GM21825 (cell line): ENCODE measurements around the gene CERS6.

Experiments
- ATAC-seq: cut with Tn5 transposase; IDR thresholded peaks from one replicate; pipeline ENCODE4 v1.9.1; 2021; ENCODE audit warnings: mild to moderate bottlenecking, moderate library complexity; ENCODE audit not compliant: unreplicated experiment

The CERS6 gene

DNA sequence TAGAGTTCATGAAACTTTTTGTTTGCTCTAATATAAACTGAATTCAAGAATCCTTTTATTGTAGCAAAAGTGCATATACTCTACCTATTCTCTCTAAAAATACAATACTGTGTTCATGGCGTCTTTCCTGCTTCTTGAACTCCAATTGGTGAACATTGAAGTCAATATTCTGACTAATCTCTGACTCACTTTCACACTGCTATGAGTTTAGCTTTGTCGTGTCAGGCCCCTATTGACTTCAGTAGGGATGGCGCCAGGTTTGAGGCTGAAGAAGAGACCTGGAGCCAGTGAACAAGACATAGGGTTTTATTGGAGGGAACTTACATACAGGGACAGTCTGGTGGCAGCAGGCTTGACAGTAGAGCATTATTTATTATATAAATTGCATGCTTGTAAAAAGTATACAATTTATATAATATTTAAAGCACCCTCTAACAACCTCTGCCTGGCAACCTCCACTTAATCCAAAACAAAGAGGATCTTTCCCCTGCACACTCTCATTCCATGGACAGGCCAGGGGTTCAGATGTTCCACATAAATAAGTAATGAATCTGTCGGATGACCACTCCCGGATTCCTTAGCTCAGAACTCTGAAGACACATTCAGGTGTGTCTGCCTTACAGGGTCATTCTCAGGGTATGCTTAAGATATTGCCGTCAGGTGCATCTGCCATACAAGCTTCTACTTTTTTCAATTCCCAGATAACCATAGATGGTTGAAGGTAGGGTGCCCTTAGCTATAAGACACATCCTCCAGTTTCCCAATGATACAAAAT, 141.0 kb downstream of the CERS6 start:
- ATAC-seq: no peak

DNA sequence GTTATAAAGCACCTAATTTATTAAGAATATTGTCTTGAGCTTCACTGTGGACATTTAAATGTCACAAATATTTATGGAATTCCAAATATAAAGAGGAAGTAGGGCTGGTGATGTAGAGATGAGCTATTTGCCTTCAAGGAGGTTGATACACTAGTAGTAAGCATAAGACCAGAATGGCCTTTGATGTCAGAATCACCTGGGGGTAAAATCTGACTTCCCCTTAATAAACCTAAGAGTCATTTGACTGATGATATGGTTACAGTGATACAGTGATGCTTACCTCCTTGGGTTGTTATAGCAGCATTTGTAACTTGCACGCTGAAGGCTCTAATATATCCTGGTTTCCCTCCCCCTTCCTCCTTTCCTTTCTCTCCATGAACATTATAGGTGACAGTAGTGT, 143.7 kb downstream of the CERS6 start:
- ATAC-seq: no peak

DNA sequence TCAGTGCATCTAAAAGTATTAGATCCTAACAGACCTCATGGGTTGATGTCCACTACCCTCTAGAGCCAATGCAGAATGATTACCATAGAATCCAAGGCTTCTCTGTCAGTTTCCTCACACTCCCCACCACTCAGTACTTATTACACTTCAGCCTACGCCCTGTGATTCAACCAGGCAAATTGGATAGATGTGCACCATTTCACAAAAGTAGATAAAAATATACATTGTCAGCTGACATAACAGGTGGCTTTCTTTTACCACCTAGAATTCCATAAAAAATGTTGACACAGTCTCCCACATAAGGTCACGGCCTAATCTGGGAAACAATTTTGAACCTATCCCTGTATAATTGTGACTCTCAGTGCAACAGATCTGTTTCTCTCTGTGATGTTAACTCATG, 144.9 kb downstream of the CERS6 start:
- no peak for ATAC-seq

DNA sequence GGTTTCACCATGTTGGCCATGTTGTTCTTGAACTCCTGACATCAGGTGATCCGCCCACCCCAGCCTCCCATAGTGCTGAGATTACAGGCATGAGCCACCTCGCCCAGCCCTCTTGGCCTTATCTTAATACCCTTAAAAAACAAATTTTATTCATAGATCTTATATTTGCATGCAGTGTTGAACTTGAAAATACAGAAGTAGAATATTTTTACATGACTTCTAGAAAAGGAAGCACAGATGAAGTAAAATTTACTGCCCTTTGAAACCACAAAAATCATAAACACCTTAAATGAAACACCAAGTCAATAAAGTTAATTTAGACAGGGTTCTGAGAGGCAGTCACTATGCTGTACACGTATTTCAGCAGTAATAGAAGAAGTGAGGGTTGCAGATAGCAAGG, 145.7 kb downstream of the CERS6 start:
- peak; percentile 50 for ATAC-seq

DNA sequence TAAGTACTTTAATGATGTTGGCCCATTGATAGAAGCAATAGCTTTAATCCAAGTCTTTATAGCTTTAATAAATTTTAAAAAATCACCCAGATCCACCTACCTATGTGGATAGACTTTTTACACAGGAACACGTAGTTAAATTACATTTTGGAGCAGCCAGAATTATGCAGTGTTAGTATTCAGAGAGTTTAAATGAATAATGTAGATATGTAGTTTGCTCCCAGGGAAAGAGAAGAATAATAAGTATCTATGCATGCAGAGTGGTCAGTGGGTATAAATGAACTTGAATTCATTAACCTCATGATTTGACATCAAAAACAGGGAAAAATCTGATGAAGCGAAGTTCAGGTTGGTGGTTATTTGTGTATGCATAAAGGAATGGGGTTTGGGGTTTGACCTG, 146.3 kb downstream of the CERS6 start:
- no peak for ATAC-seq

DNA sequence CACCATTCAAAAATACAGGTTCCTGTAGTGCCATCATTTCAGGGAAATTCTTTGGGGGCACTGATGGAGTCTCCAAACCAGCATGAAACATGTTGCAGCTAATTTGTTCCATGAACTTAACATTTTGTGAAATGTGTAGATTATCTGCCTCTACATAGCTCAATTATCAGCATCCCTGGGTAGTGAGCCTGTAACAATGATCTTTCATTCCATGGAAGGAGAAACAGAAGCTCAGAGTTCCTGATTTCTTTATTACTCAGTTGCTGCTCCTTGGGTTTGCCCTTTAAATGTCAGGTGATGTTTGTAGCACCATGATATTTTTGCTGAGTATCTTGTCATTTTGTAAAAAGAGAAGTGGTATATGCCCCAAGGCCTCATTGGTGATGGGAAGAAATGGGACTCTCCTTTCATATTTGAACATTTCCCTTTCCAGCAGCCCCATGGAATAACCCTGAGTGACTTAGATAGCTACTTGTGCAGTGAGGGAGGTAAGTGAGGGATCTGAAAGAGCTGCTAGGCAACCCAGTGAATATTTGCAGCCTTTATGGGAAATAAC, 146.9 kb downstream of the CERS6 start:
- ATAC-seq: no peak

DNA sequence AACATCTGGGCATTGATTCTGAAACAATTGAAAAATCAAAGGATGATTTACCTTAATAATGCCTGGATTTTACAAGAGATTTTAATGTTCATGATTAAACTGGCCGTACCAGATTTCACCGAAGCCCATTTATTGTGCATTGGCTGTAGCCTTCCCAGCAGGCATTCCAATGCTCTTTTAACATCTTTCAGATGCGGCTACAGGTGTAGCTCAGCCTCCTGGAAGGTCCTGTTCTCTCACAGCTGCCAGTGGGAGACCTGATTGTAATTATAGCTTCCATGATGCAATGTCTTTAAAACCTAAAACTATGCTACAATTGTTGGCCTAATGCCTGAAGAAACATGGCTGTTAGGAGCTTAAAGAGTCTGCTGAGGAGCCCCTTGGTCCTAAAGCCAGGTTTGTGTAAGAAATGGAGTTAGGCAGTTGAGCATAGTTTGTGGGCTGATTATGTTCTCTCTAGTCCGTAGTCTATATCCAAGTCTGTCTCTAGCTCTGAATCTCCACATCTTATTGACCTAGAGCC, 147.4 kb downstream of the CERS6 start:
- no peak for ATAC-seq

DNA sequence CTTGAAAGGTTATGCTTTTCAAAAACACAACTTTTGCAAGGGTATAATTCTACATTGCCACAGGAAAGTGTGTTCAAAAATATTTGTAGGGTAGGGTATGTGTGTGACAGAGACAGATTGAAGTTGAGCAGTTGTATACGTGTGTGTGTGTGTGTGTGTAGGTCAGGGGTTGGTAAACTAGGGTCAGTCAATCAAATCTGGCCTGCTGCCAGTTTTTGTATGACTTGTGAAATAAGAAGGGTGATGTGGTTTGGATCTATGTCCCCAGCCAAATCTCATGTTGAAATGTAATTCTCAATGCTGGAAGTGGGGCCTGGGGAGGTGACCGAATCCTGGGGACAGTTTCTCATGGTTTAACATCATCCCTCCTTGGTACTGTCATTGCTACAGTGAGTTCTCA, 148.2 kb downstream of the CERS6 start:
- ATAC-seq: no peak

DNA sequence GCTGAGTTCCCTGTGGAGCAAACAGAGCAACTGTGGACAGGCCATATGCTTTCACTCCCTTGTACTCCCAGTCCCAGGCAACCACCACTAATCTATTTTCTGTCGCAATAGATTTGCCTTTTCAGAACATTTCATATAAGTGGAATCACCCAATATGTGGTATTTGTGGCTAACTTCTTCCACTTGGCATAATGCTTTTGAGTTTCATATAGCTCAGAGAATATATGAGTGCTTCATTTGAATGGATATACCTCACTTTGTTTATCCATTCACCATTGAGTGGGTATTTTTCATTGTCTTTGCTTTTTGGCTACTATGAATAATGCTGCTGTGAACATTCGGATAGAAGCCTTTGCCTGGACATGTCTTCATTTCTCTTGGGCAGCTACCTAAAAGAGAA, 151.9 kb downstream of the CERS6 start:
- no peak for ATAC-seq

DNA sequence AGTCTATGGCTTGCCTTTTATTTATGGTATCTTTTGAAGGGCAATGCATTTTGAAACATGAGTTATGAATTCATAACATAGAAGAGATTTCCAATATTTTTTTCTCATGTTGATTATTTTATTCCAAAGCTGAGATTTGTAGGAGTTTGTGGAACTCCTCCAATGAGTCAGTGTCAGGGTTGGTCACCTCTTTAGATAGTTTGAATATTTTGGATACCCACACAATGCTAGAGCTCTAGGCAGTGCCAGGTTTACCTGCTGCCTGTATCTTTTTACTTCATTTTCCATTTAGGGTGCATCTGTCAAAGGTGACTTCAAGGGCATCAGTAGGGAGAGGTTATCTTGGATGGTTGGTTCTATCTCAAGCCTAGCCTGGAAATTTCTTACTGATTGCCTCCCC, 152.7 kb downstream of the CERS6 start:
- no peak for ATAC-seq

DNA sequence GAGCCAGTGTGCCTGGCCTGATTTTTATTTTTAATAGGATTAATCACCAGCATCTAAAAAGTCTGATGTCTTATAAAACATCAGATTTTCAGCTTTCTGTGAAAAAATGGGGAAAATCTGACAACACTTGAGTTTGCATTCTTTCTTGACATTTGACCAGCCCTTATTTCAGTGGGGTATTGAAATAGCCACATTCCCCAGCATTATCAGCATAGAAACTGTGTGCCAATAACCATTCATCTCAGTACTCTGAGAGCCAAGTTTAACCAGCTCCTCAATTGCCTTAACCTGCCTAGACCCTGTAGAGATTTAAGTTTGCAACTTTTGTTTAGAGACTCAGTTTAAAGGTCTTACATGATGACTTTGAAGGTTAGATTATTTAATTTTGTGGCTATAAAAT, 155.0 kb downstream of the CERS6 start:
- ATAC-seq: no peak

DNA sequence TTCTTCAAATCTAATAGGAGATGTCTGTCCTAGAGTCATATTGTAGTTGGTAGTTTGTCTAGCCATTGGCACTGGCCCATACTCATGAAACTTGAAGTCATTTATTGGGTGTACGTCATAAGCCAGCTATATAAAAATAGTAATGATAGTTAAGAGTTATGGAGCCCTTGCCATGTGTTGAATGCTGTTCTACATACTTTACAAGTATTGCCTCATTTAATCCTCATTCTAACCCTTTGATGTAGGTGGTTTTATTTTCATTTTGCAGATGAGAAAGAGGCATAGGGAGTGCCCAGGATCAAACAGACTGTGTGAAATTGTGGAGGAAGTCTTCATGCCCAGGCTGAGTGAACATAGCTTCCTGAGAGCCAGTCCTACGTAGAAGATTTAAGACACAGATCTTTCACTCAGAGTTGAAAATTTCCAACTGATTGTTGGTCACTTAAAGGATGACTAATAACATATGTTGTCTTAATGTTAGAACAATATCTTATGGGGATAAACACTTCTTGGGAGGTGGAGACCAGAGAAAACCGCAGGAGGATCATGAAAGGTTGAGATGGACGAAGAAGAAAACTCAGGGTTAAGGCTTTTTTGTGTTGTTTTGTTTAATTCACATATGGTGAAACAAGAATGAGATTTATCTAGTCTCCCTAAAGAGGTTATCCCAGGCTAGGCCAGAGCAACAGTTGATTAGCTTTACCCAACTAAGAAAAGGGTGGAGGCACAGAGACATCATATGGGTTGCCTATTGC, 156.0 kb downstream of the CERS6 start:
- ATAC-seq: no peak

DNA sequence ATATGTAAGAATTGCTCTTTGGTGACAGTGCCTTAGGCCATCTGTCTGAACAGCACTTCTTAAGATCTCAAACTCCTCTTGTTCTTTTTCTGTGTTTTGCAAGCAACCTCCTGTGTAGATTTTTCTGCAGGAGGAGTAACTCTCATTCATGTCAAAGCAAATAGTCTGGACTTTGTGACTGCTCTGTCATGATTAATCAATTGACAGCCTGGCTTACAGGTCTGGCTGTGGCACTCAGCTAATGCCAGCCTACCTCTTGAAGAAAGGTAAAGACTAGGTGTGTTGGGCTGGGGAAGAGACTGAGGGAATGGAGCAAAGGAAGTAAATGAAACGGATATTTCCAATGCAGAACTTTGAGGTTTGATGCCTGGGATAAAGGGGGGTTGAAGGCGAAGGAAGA, 156.6 kb downstream of the CERS6 start:
- ATAC-seq: no peak

DNA sequence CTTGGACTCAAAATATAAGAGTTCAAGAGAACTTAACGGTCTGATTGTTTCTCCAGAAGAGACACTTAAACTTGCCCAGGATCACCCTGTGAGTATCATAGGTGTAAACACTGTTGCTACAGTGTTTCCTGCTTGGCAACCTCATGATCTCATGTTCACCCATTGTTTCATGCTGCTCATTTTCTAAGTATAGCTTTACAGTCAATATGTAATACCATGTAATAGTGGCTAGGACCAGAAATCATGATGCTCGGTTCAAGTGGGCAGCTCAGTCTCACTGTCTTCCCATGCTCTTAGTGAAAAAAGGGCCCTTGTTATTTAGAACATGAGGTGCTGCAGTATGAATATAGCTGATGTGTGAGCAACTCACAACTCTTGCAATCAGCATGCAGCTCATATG, 157.5 kb downstream of the CERS6 start:
- no peak for ATAC-seq

DNA sequence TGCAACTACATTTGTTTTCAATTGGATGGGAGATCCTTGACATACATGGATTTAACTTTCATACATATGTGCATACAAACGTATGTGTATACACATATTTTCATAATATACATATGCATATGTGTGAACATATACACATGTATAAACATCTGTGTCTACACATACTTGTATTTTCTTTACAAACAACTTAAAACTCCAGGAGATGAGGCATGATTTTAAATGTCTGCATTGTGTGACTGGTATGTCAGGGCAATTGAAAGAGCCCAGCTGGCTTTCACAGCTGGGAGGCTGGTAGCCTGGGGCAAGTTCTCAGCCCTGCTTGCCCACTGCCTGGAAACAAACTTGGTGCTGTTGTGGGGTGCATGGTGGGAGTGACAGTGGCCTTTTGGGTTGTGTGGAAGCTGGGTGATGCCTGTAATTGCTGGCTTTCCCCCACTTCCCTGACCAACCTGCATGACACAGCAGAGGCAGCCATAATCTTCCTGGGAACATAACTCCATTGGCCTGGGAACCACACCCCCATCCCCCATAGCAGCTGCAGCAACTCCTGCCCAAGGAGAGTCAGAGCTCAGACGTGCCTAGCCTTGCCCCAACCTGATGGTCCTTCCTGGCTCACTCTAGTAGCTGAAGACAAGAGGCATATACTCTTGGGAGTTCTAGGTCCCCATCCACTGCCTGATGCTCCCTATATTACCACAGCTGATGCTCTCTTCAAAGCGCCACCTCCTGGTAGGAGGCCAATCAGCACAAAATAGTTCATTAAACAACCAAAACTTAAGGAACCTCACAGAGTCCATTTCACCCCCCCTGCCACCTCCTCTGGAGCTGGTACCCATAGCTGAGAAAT, 158.3 kb downstream of the CERS6 start:
- no peak for ATAC-seq

DNA sequence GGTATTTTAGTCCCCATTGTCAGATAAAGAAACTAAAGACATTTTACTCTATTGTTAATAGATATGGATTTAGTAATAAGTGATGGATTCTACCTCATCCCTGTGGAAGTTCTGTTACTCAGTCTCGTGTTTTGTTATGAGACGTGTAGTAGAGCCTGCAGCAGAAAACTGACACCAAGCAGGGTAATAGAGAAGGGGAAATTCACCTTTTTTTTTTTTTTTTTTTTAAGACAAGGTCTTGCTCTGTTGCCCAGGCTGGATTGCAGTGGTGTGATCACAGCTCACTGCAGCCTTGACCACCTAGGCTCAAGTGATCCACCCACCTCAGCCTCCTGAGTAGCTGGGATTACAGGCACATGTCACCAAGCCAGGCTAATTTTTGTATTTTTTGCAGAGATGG, 164.5 kb downstream of the CERS6 start:
- no peak for ATAC-seq

DNA sequence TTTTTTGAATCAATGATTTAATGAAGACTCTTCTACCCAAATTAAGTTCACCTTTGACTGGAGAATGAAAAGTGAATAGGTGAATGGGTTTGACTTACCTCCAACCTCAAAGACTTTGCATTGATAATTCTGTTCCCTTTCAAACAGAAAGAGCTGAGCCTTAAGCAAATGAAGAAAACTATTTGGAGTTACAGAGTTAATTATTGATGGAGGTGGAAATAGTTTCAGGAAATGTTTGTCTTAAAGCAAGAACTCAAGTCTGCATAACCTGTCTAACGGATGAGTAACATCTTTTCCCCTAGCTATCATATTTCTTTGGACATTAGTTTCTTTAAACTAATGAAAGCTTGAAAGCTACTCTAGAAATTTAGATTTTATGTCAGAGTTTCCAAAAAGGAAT, 166.5 kb downstream of the CERS6 start:
- ATAC-seq: peak; percentile 41

DNA sequence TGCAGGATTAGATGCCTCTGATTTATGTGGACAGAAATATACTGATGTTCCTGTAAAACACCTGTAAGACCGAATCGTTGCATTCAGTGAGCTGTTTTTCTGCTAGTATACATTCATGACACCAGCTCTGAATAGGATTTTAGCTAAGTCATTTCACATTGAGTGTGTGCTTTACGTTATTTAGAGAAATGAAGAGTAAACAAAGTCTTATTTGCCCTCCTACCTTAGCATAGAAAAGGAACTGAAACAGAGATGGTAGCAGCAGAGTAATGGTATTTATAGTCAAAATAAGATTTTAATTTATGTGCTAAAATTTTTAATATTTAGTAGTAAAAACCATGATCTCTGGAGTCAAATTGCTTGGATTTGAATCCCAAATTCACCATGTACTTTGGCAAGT, 168.0 kb downstream of the CERS6 start:
- ATAC-seq: no peak

DNA sequence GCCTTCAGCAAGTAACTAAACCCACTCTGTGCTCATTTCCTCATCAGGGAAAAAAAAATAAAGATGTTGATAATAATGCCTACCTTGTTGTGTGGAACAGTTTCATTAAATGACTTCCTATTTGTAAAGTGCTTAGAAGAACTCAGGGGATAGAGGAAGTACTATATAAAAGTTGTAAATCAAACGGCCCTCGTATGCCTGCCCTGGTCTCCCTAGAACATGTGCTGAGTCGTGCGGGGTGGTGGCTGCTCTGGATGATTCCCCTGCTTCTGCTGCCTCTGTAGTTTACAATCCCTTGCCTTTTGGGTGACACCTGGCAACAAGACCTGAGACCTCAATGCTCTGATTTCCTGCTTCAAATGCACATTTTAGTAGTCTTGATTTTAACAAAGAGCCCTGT, 170.0 kb downstream of the CERS6 start:
- no peak for ATAC-seq

DNA sequence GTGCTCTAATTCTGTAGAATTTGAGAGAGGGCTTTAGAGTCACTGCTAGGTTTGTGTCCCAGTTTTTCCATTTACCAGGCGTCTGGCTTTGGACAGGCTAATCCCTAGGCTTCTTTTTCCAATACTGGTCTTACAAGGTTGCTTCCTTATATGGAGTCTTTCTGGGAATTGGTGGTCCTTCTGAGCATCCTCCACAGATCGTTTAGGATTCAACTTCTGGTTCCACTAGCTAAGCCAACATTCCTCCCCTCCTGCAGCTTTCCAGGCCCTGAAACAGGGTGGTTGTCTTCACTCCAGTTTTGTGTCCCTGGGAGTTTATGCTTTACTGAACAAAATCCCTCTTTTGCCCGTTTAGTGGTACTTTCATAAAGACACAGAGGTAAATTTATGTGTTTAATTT, 170.6 kb downstream of the CERS6 start:
- no peak for ATAC-seq

DNA sequence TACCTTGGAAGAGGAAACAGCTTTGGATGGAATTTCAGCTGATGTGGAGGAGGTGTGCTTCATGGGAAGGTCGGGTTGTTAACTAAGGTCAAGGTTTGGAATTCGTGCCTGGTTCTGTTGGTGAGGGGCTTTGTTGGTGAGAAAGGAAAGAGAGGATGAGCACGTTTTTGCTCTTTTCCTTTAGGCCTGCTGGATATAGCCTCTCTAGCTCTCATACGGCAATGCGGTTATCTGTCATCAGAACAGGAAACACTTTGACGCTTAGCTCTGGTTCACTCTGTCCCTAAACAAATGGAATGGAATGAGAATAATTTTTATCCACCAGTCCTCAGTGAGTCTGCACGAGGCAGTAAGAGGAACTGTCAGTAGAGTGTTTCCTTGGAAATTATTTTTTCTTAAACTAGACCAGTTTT, 176.6 kb downstream of the CERS6 start:
- ATAC-seq: no peak
